Retinal pigment epithelial cell (primary cell): ENCODE measurements around the gene PTDSS2.
"Not testable (repeated sequence)": the region's sequence is repeated elsewhere in the genome, so short reads cannot be mapped to it uniquely, and the experiment has no call there.

ENCODE experiments used
- DNase-seq: peaks from one replicate; pipeline ENCODE4 v3.0.0-alpha.2; 2010; ENCODE audit warnings: low read depth
- H3K4me3 ChIP-seq: 2 replicates; pipeline ENCODE4 v1.5.1; 2011; ENCODE audit warnings: mild to moderate bottlenecking, low read length, control low read depth, moderate library complexity
- CTCF ChIP-seq: conservative IDR thresholded peaks from 2 replicates; pipeline ENCODE4 v1.5.1; 2011; ENCODE audit warnings: low read depth, low read length, control low read depth, inconsistent platforms

PTDSS2 gene

GRCh38 chr11:424232-424631, 25.8 kb upstream of the PTDSS2 start:
- no peak for DNase-seq
- no peak overlapping the region for H3K4me3 ChIP-seq
- TF ChIP-seq CTCF = no peak

DNA sequence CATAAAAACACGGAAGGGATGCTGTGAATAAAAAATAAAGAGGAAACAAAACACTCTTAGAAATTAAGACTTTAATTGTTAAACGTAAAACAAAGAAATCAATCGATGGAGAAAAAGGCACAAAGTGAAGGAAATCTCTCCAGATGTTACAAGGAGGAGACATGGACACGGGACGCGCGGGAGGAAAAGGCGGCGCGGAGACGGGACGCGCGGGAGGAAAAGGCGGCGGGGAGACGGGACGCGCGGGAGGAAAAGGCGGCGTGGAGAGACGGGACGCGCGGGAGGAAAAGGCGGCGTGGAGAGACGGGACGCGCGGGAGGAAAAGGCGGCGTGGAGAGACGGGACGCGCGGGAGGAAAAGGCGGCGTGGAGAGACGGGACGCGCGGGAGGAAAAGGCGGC, 25.3 kb upstream of the PTDSS2 start:
- DNase-seq = not testable (repeated sequence)

DNA sequence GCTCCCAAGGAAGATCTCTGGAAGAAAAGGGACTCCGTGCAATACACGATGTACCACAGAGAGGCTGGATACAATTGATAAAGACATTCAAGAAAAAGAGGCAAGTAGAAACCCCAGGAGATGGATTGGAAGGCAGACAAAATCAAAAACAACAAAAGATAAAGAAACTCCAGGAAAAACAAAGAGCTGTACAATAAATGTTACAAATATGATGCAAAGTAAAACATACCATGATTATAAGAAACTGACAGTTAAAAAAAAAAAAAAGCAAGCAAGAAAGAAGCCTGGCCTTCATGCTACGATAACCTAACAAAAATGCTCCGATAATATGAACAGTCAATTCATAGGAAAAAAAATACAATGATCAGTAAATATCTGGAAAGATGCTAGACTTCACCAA, 24.8 kb upstream of the PTDSS2 start:
- no peak for TF ChIP-seq CTCF
- DNase-seq = no peak
- no peak overlapping the region for H3K4me3 ChIP-seq

More for the DNA sequence above, 25.3 kb upstream of the PTDSS2 start:
- not testable (repeated sequence) for H3K4me3 ChIP-seq

DNA sequence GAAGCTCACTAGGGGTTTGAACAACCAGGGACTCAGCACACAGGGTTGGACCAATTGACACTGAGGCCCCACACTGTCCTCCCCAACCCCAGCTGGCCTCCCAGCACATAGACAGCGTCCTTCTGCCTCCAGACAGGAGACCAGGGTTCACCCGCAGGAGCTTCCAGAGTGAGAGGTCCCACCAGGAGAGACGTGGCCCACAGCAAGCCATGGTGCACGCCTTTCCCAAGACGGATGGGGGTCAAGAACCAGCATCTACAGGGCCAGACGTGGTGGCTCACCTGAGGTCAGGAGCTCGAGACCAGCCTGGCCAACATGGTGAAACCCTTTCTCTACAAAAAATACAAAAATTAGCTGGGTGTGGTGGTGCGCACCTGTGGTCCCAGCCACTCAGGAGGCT, 23.2 kb upstream of the PTDSS2 start:
- no peak for TF ChIP-seq CTCF
- DNase-seq = no peak
- H3K4me3 ChIP-seq = no peak overlapping the region

GRCh38 chr11:428295-428694, 21.8 kb upstream of the PTDSS2 start:
- no peak for DNase-seq
- no peak for TF ChIP-seq CTCF
- no peak overlapping the region for H3K4me3 ChIP-seq

DNA sequence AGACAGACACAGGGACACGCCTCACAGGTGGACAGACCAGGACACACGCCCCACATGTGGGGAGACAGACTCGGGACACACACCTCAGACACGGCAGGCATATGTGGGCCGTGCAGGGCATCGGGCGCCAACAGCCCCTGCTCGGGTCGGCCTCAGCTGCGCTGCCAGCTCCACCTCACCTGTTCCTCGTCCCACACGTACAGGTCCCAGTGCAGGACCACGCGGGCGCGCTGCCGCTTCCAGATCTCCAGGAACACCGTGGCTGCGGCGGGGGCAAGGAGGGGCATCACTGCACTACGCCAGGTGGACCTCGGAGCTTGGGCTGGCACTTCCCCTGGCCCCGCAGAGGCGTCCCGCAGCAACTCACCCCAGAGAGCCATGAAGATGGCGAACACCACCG, 20.7 kb upstream of the PTDSS2 start:
- DNase-seq = no peak
- no peak for TF ChIP-seq CTCF
- H3K4me3 ChIP-seq = no peak overlapping the region

GRCh38 chr11:429931-430456, 20.1 kb upstream of the PTDSS2 start:
- no peak for TF ChIP-seq CTCF
- no peak overlapping the region for H3K4me3 ChIP-seq

DNA sequence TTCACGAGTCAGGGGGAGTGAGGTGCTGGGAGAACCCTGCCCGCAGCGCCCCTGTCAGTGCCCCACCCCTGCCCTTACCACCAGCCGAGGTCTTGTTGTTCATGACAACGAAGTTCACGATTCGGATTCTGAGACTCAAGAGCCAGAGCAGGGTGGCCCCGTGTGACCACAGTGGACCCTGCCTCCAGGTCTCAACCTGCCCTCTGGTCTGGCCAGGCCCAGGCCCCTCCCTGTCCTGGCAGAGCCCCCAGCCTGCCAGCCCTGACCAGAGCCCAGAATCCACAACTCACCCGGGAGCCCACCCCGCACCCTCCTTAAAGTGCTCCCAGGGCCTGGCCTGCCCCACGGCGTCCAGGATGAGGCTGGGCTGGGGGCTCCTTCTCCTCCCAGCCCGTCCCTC, 18.2 kb upstream of the PTDSS2 start:
- no peak overlapping the region for H3K4me3 ChIP-seq
- DNase-seq = no peak
- TF ChIP-seq CTCF = no peak

More at GRCh38 chr11:429931-430456, 20.1 kb upstream of the PTDSS2 start:
- no peak for DNase-seq
